ENCODE results near the gene PCYT1A.
"Not testable (repeated sequence)": the region's sequence is repeated elsewhere in the genome, so short reads cannot be mapped to it uniquely, and the experiment has no call there.

DNA sequence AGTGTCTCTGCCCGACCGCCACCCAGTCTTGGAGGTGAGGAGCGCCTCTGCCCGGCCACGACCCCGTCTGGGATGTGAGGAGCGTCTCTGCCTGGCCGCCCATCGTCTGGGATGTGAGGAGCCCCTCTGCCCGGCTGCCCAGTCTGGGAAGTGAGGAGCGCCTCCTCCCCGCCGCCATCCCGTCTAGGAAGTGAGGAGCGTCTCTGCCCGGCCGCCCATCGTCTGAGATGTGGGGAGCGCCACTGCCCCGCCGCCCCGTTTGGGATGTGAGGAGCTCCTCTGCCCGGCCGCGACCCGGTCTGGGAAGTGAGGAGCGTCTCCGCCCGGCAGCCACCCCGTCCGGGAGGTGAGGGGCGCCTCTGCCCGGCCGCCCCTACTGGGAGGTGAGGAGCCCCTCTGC is 43.4 kb downstream of the PCYT1A start:
- TF ChIP-seq, protein P1, sequence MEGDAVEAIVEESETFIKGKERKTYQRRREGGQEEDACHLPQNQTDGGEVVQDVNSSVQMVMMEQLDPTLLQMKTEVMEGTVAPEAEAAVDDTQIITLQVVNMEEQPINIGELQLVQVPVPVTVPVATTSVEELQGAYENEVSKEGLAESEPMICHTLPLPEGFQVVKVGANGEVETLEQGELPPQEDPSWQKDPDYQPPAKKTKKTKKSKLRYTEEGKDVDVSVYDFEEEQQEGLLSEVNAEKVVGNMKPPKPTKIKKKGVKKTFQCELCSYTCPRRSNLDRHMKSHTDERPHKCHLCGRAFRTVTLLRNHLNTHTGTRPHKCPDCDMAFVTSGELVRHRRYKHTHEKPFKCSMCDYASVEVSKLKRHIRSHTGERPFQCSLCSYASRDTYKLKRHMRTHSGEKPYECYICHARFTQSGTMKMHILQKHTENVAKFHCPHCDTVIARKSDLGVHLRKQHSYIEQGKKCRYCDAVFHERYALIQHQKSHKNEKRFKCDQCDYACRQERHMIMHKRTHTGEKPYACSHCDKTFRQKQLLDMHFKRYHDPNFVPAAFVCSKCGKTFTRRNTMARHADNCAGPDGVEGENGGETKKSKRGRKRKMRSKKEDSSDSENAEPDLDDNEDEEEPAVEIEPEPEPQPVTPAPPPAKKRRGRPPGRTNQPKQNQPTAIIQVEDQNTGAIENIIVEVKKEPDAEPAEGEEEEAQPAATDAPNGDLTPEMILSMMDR (CRISPR knock-in tag; IDR thresholded peaks at IDR 0.05), result not testable (repeated sequence)
- TF ChIP-seq ZKSCAN1 (IDR thresholded peaks at IDR 0.05; ENCODE audit: low read length); POGZ (CRISPR knock-in tag; IDR thresholded peaks at IDR 0.05); HNRNPLL (IDR thresholded peaks at IDR 0.05; ENCODE audit: low read depth, low read length, poor library complexity, severe bottlenecking); ZNF253 (CRISPR knock-in tag; IDR thresholded peaks at IDR 0.05; ENCODE audit: borderline replicate concordance); EZH2 (conservative IDR thresholded peaks at IDR 0.05; ENCODE audit: low read depth, low read length); POLR2A (IDR thresholded peaks at IDR 0.05; ENCODE audit: insufficient read depth in 1 of 2, low read depth in 2 of 2, low read length in 2 of 2); ZSCAN12 (CRISPR knock-in tag; IDR thresholded peaks at IDR 0.05); TAF1 (CRISPR knock-in tag; IDR thresholded peaks at IDR 0.05); ESRRA (CRISPR knock-in tag; IDR thresholded peaks at IDR 0.05; ENCODE audit: low read depth); HDAC2 (CRISPR knock-in tag; IDR thresholded peaks at IDR 0.05): not testable (repeated sequence)
- TF ChIP-seq, protein P2, sequence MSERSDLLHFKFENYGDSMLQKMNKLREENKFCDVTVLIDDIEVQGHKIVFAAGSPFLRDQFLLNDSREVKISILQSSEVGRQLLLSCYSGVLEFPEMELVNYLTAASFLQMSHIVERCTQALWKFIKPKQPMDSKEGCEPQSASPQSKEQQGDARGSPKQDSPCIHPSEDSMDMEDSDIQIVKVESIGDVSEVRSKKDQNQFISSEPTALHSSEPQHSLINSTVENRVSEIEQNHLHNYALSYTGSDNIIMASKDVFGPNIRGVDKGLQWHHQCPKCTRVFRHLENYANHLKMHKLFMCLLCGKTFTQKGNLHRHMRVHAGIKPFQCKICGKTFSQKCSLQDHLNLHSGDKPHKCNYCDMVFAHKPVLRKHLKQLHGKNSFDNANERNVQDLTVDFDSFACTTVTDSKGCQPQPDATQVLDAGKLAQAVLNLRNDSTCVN (CRISPR knock-in tag; IDR thresholded peaks at IDR 0.05; ENCODE audit: borderline replicate concordance), result not testable (repeated sequence)
- TF ChIP-seq, protein P3, sequence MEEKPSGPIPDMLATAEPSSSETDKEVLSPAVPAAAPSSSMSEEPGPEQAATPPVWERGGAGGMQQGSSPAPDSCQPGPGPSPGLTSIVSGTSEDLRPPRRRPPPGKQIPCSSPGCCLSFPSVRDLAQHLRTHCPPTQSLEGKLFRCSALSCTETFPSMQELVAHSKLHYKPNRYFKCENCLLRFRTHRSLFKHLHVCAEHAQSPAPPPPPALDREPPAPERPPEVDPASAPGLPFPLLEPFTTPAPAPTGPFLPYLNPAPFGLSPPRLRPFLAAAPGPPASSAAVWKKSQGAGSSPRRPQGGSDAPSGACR (CRISPR knock-in tag; IDR thresholded peaks at IDR 0.05), result not testable (repeated sequence)
- TF ChIP-seq, protein P4, sequence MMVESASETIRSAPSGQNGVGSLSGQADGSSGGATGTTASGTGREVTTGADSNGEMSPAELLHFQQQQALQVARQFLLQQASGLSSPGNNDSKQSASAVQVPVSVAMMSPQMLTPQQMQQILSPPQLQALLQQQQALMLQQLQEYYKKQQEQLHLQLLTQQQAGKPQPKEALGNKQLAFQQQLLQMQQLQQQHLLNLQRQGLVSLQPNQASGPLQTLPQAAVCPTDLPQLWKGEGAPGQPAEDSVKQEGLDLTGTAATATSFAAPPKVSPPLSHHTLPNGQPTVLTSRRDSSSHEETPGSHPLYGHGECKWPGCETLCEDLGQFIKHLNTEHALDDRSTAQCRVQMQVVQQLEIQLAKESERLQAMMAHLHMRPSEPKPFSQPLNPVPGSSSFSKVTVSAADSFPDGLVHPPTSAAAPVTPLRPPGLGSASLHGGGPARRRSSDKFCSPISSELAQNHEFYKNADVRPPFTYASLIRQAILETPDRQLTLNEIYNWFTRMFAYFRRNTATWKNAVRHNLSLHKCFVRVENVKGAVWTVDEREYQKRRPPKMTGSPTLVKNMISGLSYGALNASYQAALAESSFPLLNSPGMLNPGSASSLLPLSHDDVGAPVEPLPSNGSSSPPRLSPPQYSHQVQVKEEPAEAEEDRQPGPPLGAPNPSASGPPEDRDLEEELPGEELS (CRISPR knock-in tag; IDR thresholded peaks at IDR 0.05), result not testable (repeated sequence)
